HL-60/S4 treated with phorbol 12-myristate 13-acetate at 8.2 ng/mL for 4 days and 3 days (cell line): ENCODE data around the gene EPM2A.

Source experiments
- in situ Hi-C: fragments of 300-500 bp; cut with MboI; formaldehyde crosslinking; loops from 2 replicates; pipeline ENCODE4 v1.15.0; 2022; ENCODE audit warnings: low sequenced_read_pairs

EPM2A gene

DNA sequence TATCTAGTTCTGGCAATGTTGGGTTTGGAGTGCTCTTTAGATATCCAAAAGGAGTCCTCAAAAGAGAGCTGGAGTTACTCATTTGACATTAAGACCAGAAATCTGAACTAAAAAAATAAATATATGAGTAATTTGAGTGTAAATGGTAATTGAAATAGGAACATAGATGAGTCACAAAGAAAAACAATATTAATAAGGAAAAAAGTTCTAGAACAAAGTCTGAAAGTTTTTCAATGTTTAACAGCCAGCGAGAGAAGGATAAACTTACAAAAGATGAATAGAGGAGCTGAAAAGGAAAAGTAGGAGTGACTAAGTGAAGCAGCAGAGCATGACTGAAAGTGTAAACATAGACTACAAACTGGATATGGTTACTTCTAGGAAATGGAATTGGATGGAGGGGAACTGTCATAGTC is 46.8 kb downstream of the EPM2A start:
- in situ Hi-C loops = no loop called here

GRCh38 chr6:145685932-145686331 is 49.4 kb downstream of the EPM2A start:
- in situ Hi-C loops = no loop called here

DNA sequence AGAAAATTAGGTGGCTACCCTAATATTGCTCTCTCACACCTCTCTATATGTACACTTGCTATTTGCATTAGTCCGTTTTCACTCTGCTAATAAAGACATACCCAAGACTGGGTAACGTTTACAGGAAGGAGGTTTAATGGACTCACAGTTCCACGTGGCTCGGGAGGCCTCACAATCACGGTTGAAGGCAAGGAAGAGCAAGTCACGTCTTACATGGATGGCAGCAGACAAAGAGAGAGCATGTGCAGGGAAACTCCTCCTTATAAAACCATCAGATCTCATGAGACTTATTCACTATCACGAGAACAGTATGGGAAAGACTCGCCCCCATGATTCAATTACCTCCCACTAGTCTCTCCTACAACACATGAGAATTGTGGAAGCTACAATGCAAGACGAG is 53.4 kb downstream of the EPM2A start:
- in situ Hi-C loops = no loop called here

- in situ Hi-C loops = no loop called here
Measured at GRCh38 chr6:145673504-145673903, 61.8 kb downstream of the EPM2A start.

DNA sequence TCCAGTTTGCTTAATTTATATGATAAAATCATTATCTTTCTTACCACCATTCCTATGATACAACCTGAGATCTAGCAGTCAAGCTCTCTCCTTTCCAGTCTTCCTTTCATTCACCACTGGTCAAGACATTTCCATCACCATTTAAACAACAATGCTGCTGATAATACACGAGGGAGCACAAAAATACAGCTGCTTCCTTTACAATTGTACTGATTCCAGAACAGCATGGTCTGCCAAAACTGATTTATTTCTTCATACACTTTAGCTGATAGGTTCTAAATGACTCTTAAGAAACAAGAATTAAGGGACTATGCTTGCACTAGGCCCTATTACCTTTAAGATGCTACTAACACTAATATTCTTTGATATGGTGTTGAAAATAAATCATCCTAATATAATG is 65.0 kb downstream of the EPM2A start:
- in situ Hi-C loops = no loop called here

GRCh38 chr6:145669627-145670034 is 65.7 kb downstream of the EPM2A start:
- in situ Hi-C loops = no loop called here

DNA sequence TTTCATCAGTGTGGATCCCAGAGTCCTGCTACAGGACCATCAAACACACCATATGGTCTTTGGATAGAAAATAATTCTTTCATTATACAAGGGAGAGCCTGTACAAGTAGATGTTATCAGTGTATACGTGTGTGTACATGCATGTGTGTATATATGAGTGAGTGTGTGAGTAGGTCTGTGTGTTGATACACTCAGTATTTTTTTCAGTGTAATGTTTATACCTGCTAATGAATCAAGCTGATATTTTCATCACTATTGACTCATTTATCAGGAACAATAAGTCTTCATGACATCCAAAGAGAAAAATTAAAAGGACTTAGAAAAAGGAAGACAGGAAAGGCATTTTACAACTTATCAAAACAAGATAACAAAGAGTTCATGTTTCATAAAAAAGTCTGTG is 66.5 kb downstream of the EPM2A start:
- in situ Hi-C loops = no loop called here

DNA sequence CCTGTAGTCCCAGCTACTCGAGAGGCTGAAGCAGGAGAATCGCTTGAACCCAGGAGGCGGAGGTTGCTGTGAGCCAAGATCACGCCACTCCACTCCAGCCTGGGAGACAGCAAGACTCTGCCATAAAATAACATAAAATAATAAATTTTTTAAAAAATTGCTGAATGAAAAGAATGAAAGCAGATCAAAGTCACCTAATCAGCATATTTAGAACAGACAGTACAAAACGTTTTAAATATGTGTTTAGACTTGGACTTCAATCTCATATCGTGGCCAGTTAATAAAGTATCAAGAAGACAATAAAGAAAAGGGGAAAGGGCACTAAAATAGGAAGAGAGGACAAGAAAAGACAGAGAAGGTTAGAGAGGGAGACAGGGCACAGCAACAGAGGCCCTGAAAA is 74.6 kb downstream of the EPM2A start:
- in situ Hi-C loops = no loop called here

- in situ Hi-C loops = no loop called here
Measured at GRCh38 chr6:145656128-145656527, 79.2 kb downstream of the EPM2A start.

DNA sequence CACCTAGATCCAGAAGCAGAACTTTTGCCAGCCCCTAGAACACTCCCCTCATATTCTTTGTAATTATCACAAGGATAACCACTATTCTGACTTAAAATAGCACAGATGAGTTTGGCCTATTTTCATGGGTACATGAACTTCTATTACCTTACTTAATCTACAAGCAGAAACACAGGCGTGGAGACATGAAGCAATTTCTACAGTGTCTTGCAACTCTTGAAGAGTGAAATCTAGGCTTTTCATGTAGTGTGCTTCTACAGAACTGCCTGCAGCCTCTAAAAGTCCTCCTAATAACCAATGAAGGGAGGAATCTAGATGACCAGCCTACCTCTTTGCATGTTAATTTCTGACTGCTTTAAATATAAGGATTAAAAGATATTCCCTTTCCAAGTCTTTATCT is 82.7 kb downstream of the EPM2A start:
- in situ Hi-C loops = no loop called here

- in situ Hi-C loops = no loop called here
Measured at GRCh38 chr6:145651988-145652387, 83.3 kb downstream of the EPM2A start.

- in situ Hi-C loops = no loop called here
Measured at GRCh38 chr6:145648149-145648548, 87.2 kb downstream of the EPM2A start.

DNA sequence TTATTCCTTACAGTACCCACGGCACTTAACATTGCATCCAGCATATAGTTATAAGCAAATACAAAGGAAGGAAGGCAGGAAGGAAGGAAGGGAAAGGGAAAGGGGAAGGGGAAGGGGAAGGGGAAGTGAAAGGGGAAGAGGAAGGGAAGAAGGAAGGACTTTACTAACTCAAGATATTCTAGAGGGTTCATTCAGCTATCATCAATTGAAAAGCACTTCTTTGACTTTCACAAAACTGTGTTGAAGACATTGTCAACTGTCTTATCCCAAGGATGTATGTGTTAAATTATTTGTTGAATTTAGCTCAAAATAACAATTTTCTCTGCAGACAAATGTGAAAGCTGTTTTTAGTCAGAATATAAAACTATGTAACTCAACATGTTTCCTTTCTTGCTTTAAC is 87.7 kb downstream of the EPM2A start:
- in situ Hi-C loops = no loop called here

GRCh38 chr6:145643760-145644159 is 91.6 kb downstream of the EPM2A start:
- in situ Hi-C loops = no loop called here

DNA sequence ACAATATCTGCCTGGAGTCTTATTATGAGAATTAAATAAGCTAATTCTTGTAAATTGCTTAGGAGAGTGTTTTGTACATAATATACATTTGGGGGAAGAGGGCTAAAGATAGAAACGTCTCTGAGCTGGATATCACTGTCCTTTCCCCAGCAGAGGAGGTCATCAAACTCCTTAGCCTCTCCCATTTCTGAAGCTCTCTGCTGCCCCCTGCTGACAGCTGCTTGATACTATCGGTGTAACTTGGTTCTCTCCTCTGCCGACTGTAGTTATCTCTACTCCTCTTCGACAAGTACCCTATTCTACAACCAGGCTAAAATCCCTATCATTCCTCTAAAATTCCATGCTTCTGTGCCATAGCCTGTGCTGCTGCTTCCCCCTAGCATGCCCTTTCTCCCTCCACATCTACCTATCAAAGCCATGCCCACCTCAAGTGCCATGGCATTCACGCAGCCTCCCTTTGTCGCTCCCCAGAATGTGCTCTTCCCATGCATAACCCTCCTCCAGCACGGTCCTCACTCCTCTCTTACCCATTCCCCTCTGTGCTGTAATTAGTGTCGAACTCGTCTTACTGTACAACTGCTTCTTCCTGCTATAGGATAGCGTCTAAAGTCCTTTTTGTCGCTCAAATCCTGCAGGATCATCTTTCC is 101.2 kb downstream of the EPM2A start:
- in situ Hi-C loops = no loop called here

DNA sequence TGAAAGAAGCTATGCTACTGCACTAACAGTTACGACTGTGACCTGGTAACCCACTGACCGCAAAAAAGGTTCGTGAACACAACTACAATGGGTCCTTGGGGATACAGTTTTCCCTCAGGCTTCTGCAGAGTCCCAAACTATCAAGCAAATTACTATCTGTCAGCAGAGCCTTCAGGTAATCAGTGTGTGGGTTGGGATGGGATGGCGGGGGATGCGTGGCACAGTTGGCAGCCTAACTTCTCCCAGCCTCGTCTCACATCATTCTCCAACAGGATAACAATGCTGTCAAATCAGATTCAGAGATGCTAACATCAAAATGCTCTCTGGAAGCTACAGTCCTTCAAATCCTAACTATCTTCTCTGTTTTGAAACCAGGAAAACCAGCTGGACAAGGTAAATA is 102.3 kb downstream of the EPM2A start:
- in situ Hi-C loops = no loop called here

DNA sequence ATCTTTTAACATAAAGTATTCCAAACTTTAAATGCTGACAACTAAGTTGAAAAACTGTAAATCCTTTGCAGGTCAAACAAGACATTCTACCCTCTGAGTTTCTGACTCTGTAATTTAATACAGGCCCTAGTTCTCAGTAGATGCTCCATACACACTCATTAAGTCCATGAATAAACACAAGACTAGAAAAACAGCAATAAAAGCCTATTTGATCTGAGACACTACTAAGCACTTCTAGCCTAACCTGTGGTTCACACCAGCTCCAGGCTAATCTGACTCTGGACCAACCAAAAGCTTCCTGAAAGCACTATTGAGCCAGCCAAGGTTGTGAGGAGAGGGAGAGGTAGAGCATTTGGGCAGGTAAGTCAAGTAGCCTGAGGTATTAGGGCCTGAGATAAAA is 103.9 kb downstream of the EPM2A start:
- in situ Hi-C loops = no loop called here

DNA sequence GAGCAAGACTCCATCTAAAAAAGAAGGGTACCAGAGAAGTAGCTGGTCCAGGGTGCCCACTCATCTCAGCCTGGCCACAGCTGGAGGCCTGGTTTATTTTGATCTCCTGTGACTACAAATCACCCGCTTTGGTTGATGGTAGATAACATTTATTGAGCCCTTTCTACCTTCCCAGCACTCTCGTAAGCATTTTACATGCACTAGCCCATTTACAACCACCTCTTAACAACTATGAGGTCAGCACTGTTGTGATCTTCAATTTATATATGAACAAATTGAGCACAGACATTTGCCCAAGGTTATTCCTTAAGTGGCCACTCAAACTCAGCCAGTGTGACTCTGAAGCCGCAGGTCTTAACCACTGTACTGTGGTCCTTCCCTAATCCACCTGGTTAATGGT is 104.7 kb downstream of the EPM2A start:
- in situ Hi-C loops = no loop called here

- in situ Hi-C loops = no loop called here
Measured at GRCh38 chr6:145629478-145629877, 105.8 kb downstream of the EPM2A start.

DNA sequence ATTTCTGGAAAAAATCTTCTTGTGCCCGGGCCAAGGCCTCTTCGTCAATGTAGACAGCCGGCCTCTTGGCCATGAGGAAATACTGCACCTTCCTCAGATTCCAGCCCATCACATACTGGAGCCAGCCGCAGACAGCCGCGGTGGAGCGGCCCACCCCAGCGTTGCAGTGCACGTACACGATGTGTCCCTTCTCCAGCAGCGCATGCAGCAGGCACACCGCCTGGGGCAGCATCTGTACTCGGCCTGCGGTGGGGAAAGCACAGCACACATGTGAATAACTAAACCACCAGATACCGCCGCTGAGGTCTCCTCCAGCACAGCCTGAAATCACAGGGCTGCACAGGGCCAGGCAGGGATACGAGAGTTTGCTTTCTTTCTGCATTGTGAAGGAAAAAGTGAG is 107.9 kb downstream of the EPM2A start:
- in situ Hi-C loops = no loop called here

- in situ Hi-C loops = no loop called here
Measured at GRCh38 chr6:145626857-145627256, 108.5 kb downstream of the EPM2A start.

- in situ Hi-C loops = no loop called here
Measured at GRCh38 chr6:145623231-145623630, 112.1 kb downstream of the EPM2A start.

GRCh38 chr6:145621776-145622175 is 113.5 kb downstream of the EPM2A start:
- in situ Hi-C loops = no loop called here
